ENCODE data around the gene NEU1. TPM values are rescaled to one million over a fixed set of nuclear protein-coding genes. Genes with fewer than 3 reads are reported as not detected.

The NEU1 gene
- total RNA-seq, 2 experiments from 2014 or later, result 8.7 to 9.8 TPM

DNA sequence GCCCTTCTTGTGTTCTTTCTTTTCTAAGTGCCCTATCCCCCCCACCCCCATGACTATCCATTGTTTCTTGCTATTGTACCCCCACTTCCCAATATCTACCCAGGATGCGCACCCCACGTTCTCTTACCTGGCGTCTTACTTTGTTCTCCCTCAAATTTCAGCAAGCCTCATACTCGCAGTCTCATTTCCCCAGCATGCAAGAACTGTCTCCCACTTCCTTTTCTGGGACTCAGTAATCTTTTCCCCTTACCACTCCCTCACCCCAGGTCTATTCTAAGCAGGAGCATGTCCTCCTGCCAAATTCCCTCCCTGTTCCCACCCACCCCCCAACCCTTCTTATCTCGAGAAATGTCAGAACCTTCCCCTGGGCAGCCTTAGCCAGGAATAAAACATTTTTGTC, 36.6 kb upstream of the NEU1 start:
- H3K27ac Mint-ChIP-seq, result peak overlapping the region; percentile 50
- H3K9me3 Mint-ChIP-seq, result no peaks in the 10 kb centered on the region
- TF ChIP-seq, protein P1, sequence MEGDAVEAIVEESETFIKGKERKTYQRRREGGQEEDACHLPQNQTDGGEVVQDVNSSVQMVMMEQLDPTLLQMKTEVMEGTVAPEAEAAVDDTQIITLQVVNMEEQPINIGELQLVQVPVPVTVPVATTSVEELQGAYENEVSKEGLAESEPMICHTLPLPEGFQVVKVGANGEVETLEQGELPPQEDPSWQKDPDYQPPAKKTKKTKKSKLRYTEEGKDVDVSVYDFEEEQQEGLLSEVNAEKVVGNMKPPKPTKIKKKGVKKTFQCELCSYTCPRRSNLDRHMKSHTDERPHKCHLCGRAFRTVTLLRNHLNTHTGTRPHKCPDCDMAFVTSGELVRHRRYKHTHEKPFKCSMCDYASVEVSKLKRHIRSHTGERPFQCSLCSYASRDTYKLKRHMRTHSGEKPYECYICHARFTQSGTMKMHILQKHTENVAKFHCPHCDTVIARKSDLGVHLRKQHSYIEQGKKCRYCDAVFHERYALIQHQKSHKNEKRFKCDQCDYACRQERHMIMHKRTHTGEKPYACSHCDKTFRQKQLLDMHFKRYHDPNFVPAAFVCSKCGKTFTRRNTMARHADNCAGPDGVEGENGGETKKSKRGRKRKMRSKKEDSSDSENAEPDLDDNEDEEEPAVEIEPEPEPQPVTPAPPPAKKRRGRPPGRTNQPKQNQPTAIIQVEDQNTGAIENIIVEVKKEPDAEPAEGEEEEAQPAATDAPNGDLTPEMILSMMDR (IDR thresholded peaks at IDR 0.05), result no peak
- H3K36me3 Mint-ChIP-seq (ENCODE audit: low read depth), result peaks cover 9% of the 10 kb centered on the region
- ChIA-PET POLR2A (interaction anchor here (0.6 to 1.5 kb wide), 5 partner anchors 32 to 162 kb away, joined by 3 to 6 read pairs (median 4); partner anchors contain the start of genes DXO and VARS1), CTCF (interaction anchor here (2.9 kb wide), 1 partner anchor 53 kb away, joined by 13 read pairs; no protein-coding TSS in a partner anchor)
- no peaks in the 10 kb centered on the region for H3K27me3 Mint-ChIP-seq
- peaks cover 36% of the 10 kb centered on the region for H3K4me1 Mint-ChIP-seq (ENCODE audit: low read depth)
- ATAC-seq, result no peak
- H3K4me3 Mint-ChIP-seq, result peak overlapping the region; percentile 53
- no peak for DNase-seq
- intact Hi-C loops (cut with micrococcal nuclease), result no loop called here

DNA sequence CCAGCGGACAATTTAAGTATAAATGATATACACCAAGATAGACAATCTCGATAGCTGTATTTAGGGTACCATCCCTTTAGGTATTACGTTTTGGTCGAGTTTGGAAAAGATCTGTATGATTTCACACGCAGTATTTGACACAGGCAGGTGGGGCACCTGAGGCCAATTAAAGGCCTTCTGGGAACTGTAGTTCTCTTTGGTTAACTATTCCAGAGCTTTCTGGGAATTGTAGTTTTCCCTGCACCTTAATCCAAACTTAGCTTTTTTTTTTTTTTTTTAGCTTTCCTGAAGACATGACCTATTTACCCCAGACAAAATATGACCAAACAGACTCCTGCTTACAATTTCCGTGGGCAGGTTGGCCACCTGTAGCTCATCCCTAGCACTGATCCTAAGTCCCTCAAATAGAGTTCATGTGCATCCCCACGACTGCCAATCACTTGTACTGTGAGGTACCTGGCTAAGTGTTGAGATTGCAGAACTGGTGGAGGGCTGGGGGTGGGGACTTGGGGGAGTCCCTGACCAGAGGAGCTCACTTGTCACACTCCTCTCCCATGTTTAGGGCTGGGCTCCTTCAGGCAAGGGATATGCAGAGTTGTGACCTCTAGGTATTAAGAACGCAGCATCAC, 35.9 kb upstream of the NEU1 start:
- TF ChIP-seq, protein P1 (IDR thresholded peaks at IDR 0.05), result no peak
- peak; percentile 32 for ATAC-seq

GRCh38 chr6:31897612-31898382, 35.2 kb upstream of the NEU1 start, which contains the start of gene EHMT2:
Gene EHMT2 (minus strand): TSS chr6:31897698. CDS start chr6:31897677, 21 bp downstream.
- ATAC-seq, result peak; percentile 63
- ChIA-PET POLR2A (interaction anchor here (0.8 to 1.5 kb wide), 15 partner anchors 11 to 1072 kb away, joined by 3 to 6 read pairs (median 3); partner anchors contain the start of genes CFB, DXO and VARS1), CTCF (interaction anchor here (0.6 to 2.9 kb wide), 9 partner anchors 9 to 221 kb away, joined by 3 to 13 read pairs (median 4); partner anchors contain the start of genes DXO and NEU1)
- intact Hi-C loops (cut with micrococcal nuclease), result no loop called here
- peaks cover 12% of the 10 kb centered on the region for H3K36me3 Mint-ChIP-seq (ENCODE audit: low read depth)
- DNase-seq, result peak; percentile 87
- no peaks in the 10 kb centered on the region for H3K27me3 Mint-ChIP-seq
- H3K4me1 Mint-ChIP-seq (ENCODE audit: low read depth), result peaks cover 33% of the 10 kb centered on the region
- no peaks in the 10 kb centered on the region for H3K9me3 Mint-ChIP-seq
- peak within 1 kb of the TSS; percentile 87 for H3K4me3 Mint-ChIP-seq
- TF ChIP-seq, protein P1 (IDR thresholded peaks at IDR 0.05), result no peak
- peak within 1 kb of the TSS; percentile 95 for H3K27ac Mint-ChIP-seq

More for the DNA sequence above, 35.9 kb upstream of the NEU1 start:
- Mint-ChIP-seq H3K4me1 (ENCODE audit: low read depth) (peaks cover 36% of the 10 kb centered on the region), H3K36me3 (ENCODE audit: low read depth) (peaks cover 12% of the 10 kb centered on the region), H3K27me3 (no peaks in the 10 kb centered on the region), H3K27ac (peak overlapping the region; percentile 95), H3K9me3 (no peaks in the 10 kb centered on the region), H3K4me3 (peak overlapping the region; percentile 87)
- DNase-seq, result peak; percentile 62
- intact Hi-C loops (cut with micrococcal nuclease), result no loop called here
- ChIA-PET POLR2A (interaction anchor here (0.8 to 1.5 kb wide), 10 partner anchors 15 to 1071 kb away, joined by 3 to 6 read pairs (median 3); partner anchors contain the start of genes CFB, DXO and VARS1), CTCF (interaction anchor here (0.6 to 2.9 kb wide), 8 partner anchors 9 to 220 kb away, joined by 3 to 13 read pairs (median 4); partner anchors contain the start of genes DXO and NEU1)

DNA sequence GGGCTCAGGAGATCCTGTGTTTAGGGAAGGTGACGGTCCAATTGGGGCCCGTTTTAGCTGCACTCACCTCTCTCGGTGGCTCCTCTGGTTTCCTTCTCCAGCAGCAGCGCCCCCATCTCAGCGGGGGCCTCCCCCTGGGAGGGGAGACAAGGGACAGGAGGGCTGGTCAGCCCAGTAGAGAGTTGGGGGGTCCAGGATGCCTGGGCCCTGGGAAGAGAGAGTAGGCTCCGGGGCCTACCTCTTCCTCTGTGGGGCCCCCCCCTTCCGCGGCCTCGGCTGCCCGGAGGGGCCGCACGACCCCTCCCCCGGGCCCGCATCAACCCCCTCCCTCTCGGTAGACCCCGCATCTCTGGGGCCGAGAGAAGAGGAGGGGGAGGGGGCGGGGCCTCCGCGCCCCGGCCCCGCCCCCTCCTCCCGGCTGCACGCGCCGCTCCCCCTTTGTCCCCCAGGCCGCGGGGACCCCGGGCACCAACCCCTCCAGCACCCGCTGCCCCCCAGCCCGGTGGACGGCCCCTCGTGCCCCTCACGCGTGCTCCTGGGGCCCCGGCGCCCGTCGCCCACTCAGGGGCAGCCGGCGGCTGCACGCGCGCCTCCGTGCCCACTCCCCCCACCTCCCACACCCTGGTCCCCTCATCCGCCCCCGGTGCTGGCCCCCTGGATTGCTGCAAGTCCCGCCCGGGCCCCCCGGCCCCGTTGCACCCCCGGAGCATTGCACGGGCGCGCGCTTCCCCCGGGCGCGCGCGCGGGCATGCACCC, 34.4 kb upstream of the NEU1 start:
- peak overlapping the region; percentile 80 for H3K4me3 Mint-ChIP-seq
- ATAC-seq (no peak), DNase-seq (no peak)
- ChIA-PET POLR2A (interaction anchor here (0.9 to 1.3 kb wide), 7 partner anchors 10 to 202 kb away, joined by 3 to 4 read pairs (median 4); partner anchors contain the start of gene CFB), CTCF (interaction anchor here (0.6 to 2.9 kb wide), 4 partner anchors 8 to 55 kb away, joined by 3 to 13 read pairs (median 4); partner anchors contain the start of gene NEU1)
- TF ChIP-seq, protein P1 (IDR thresholded peaks at IDR 0.05), result no peak
- H3K9me3 Mint-ChIP-seq, result no peaks in the 10 kb centered on the region
- intact Hi-C loops (cut with micrococcal nuclease), result no loop called here
- H3K27ac Mint-ChIP-seq, result peak overlapping the region; percentile 88
- peaks cover 18% of the 10 kb centered on the region for H3K36me3 Mint-ChIP-seq (ENCODE audit: low read depth)
- peaks cover 32% of the 10 kb centered on the region for H3K4me1 Mint-ChIP-seq (ENCODE audit: low read depth)
- no peaks in the 10 kb centered on the region for H3K27me3 Mint-ChIP-seq

All from activated CD8-positive, alpha-beta T cell treated with anti-CD3 and anti-CD28 coated beads for 36 hours (primary cell).